B cell (primary cell): ENCODE measurements around the gene RNF220. TPM values are rescaled to one million over a fixed set of nuclear protein-coding genes. Genes with fewer than 3 reads are reported as not detected.

Source experiments
- ATAC-seq: fragments of 200-7000 bp; cut with Tn5 transposase; one replicate; pipeline ENCODE4 v1.10.0; 2021; ENCODE audit warnings: low read depth, mild to moderate bottlenecking, moderate number of reproducible peaks, moderate library complexity
- CTCF ChIA-PET: fragments of 350-600 bp; sonication (Branson Sonifier 250); formaldehyde crosslinking; loops from one replicate; lab custom pipeline; 2021; ENCODE audit warnings: antibody characterized with exemption, inconsistent platforms; lab: Charles Lee
- POLR2A ChIA-PET: fragments of 350-600 bp; sonication (Branson Sonifier 250); formaldehyde crosslinking; loops from one replicate; lab custom pipeline; 2021; ENCODE audit warnings: antibody characterized with exemption; lab: Charles Lee
- DNase-seq: peaks from one replicate; pipeline ENCODE4 v3.0.0; 2013
- H2AFZ ChIP-seq: 2 replicates; pipeline ENCODE4 v1.6.1; 2012; ENCODE audit warnings: mild to moderate bottlenecking, low read depth, low read length; ENCODE audit not compliant: insufficient read depth, poor library complexity, severe bottlenecking
- H3K27ac ChIP-seq, 2 donors: 1 replicate in 1 of 2; 2 replicates in 1 of 2; pipeline ENCODE4 v1.5.1; 2012 to 2013; ENCODE audit warnings: low read length in 2 of 2, mild to moderate bottlenecking in 2 of 2, moderate library complexity in 1 of 2
- H3K27me3 ChIP-seq, 4 experiments: fragments of 200-600 bp in 1 of 4; sonication (generic) in 1 of 4; replicated peaks in 1 of 4; 1 replicate in 2 of 4; 2 replicates in 2 of 4; pipeline versions ENCODE4 v1.6.1 to v1.7.0; 2013 to 2016; ENCODE audit warnings: low read length in 3 of 4, mild to moderate bottlenecking in 2 of 4, mixed read lengths in 1 of 4, moderate library complexity in 1 of 4; ENCODE audit not compliant: insufficient read depth in 4 of 4, control insufficient read depth in 3 of 4; ENCODE audit errors: control extremely low read depth in 1 of 4
- H3K36me3 ChIP-seq, 2 experiments: replicated peaks in 1 of 2; 1 replicate in 1 of 2; 2 replicates in 1 of 2; pipeline versions ENCODE4 v1.6.1 to v1.7.1; 2013; ENCODE audit warnings: low read length in 1 of 2; ENCODE audit not compliant: insufficient read depth in 2 of 2, control insufficient read depth in 1 of 2; ENCODE audit errors: control extremely low read depth in 1 of 2, extremely low read depth in 1 of 2
- H3K4me1 ChIP-seq, 2 donors: fragments of 200-600 bp in 1 of 2; sonication (generic) in 1 of 2; 1 replicate in 1 of 2; 2 replicates in 1 of 2; pipeline versions ENCODE4 v1.5.1 to v1.6.1; 2013 to 2017; ENCODE audit warnings: low read length in 2 of 2; ENCODE audit not compliant: control insufficient read depth in 2 of 2, insufficient read depth in 2 of 2
- H3K4me2 ChIP-seq: replicated peaks from 2 replicates; pipeline ENCODE3; 2012; ENCODE audit warnings: mild to moderate bottlenecking, low read depth, low read length; ENCODE audit not compliant: poor library complexity, severe bottlenecking
- H3K4me3 ChIP-seq, 5 experiments: fragments of 200-600 bp in 1 of 5; sonication (generic) in 1 of 5; 1 replicate in 3 of 5; 2 replicates in 2 of 5; pipeline versions ENCODE4 v1.5.1 to v1.7.0; 2011 to 2016; ENCODE audit warnings: low read length in 4 of 5, mild to moderate bottlenecking in 4 of 5, low read depth in 2 of 5, control low read depth in 1 of 5, moderate library complexity in 1 of 5; ENCODE audit not compliant: insufficient read depth in 1 of 5; ENCODE audit errors: control extremely low read depth in 1 of 5, extremely low read depth in 1 of 5
- H3K79me2 ChIP-seq: fragments of 200-600 bp; sonication (generic); one replicate; pipeline ENCODE4 v1.6.0; 2016; ENCODE audit warnings: low read length; ENCODE audit not compliant: control insufficient read depth, insufficient read depth
- H3K9ac ChIP-seq: fragments of 200-600 bp; sonication (generic); 2 replicates; pipeline ENCODE4 v1.6.1; 2017; ENCODE audit warnings: mild to moderate bottlenecking, low read length, moderate library complexity
- H3K9me3 ChIP-seq, 3 donors: one replicate each; pipeline versions ENCODE4 v1.6.1 to v1.7.1; 2013; ENCODE audit warnings: low read length in 2 of 3; ENCODE audit not compliant: control insufficient read depth in 2 of 3, insufficient read depth in 1 of 3; ENCODE audit errors: control extremely low read depth in 1 of 3
- H4K20me1 ChIP-seq: 2 replicates; pipeline ENCODE4 v1.6.0; 2012; ENCODE audit warnings: mild to moderate bottlenecking, low read length; ENCODE audit not compliant: insufficient read depth, control insufficient read depth, poor library complexity, severe bottlenecking
- H3K27ac Mint-ChIP-seq: one replicate; pipeline ENCODE4 v1.8.0; 2021; ENCODE audit warnings: mixed read lengths
- H3K27me3 Mint-ChIP-seq: one replicate; pipeline ENCODE4 v1.8.0; 2021; ENCODE audit warnings: mixed read lengths
- H3K4me1 Mint-ChIP-seq: one replicate; pipeline ENCODE4 v1.8.0; 2021; ENCODE audit warnings: mixed read lengths
- H3K4me3 Mint-ChIP-seq: one replicate; pipeline ENCODE4 v1.8.0; 2021; ENCODE audit warnings: mixed read lengths
- H3K9me3 Mint-ChIP-seq: one replicate; pipeline ENCODE4 v1.8.0; 2022; ENCODE audit warnings: mixed read lengths; ENCODE audit not compliant: insufficient read depth
- CTCF ChIP-seq: fragments of 200-600 bp; IDR thresholded peaks from one replicate; pipeline ENCODE4 v1.8.0; 2022; ENCODE audit warnings: antibody characterized with exemption, mild to moderate bottlenecking
- EZH2 ChIP-seq: IDR thresholded peaks from 2 replicates; pipeline ENCODE4 v1.6.1; 2012; ENCODE audit warnings: borderline replicate concordance, low read depth, mild to moderate bottlenecking, moderate library complexity, low read length; ENCODE audit not compliant: insufficient read depth, poor library complexity, severe bottlenecking
- WGBS: methylation state at CpG from one replicate; pipeline ENCODE4 v1.1.5; 2013; ENCODE audit warnings: missing lambda C conversion rate; ENCODE audit not compliant: insufficient coverage; 5-methylcytosine and 5-hydroxymethylcytosine counted together
- intact Hi-C: fragments of 100-400 bp; cut with micrococcal nuclease; formaldehyde crosslinking; loops from one replicate; pipeline ENCODE4 v1.10.0; 2022
- polyA plus RNA-seq: library from polyadenylated mRNA; depleted of rRNA; stranded (reverse); fragments of >200 nt; gene quantifications from 2 replicates; pipeline ENCODE4 v1.2.3, GENCODE V29; 2012
- total RNA-seq, 2 donors: library from RNA; stranded (reverse); fragments of 120-200 nt in 1 of 2; gene quantifications; 1 replicate in 1 of 2; 2 replicates in 1 of 2; pipeline versions ENCODE4 v1.2.3 to v1.2.4, GENCODE V29; 2013 to 2022

RNF220 gene
- total and polyA plus RNA-seq, 2 donors (not counting 1 experiment from before 2014, with no cell fraction given) = 115 to 141 TPM

GRCh38 chr1:44437107-44437716 is 32.2 kb downstream of the RNF220 start:
- 94% methylated on average over 4 of the region's 8 CpGs for WGBS
- TF ChIP-seq EZH2 (no peak), CTCF (no peak)

GRCh38 chr1:44442791-44443190 is 37.7 kb downstream of the RNF220 start:
- no peak overlapping the region for H3K4me2 ChIP-seq
- no peak overlapping the region for H3K4me3 ChIP-seq
- TF ChIP-seq EZH2 (no peak), CTCF (no peak)
- ChIA-PET CTCF (no interaction called here), POLR2A (no interaction called here)
- no peak overlapping the region for H3K27ac ChIP-seq
- no peaks in the 10 kb centered on the region for H3K9me3 ChIP-seq
- H3K27me3 ChIP-seq = peaks cover 0 to 3% (median 0%) of the 10 kb centered on the region in 4 experiments
- intact Hi-C loops = no loop called here
- Mint-ChIP-seq H3K4me3 (no peak overlapping the region), H3K4me1 (no peaks in the 10 kb centered on the region), H3K27me3 (peaks cover 23% of the 10 kb centered on the region), H3K9me3 (no peaks in the 10 kb centered on the region), H3K27ac (no peak overlapping the region)
- DNase-seq (no peak), ATAC-seq (no peak)
- no CpG with 5 or more reads among the region's 1 CpG for WGBS
- H3K4me1 ChIP-seq = no peaks in the 10 kb centered on the region
- H3K79me2 ChIP-seq = no peaks in the 10 kb centered on the region
- no peaks in the 10 kb centered on the region for H3K36me3 ChIP-seq
- no peaks in the 10 kb centered on the region for H4K20me1 ChIP-seq
- H3K9ac ChIP-seq = no peak overlapping the region
- no peak overlapping the region for H2AFZ ChIP-seq

More at GRCh38 chr1:44437107-44437716, 32.2 kb downstream of the RNF220 start:
- Histone ChIP-seq H3K79me2 (no peaks in the 10 kb centered on the region), H3K27ac (no peak overlapping the region), H2AFZ (no peak overlapping the region), H3K27me3 (peaks cover 0 to 6% (median 2%) of the 10 kb centered on the region in 4 experiments), H3K4me2 (no peak overlapping the region), H3K4me3 (no peak overlapping the region), H3K9ac (no peak overlapping the region), H3K4me1 (no peaks in the 10 kb centered on the region), H3K9me3 (peaks cover 0 to 3% (median 0%) of the 10 kb centered on the region in 3 donors), H3K36me3 (no peaks in the 10 kb centered on the region), H4K20me1 (no peaks in the 10 kb centered on the region)
- POLR2A ChIA-PET = no interaction called here
- ATAC-seq = no peak
- intact Hi-C loops = no loop called here
- no peak for DNase-seq
- H3K27ac Mint-ChIP-seq = no peak overlapping the region
- no peaks in the 10 kb centered on the region for H3K9me3 Mint-ChIP-seq
- H3K27me3 Mint-ChIP-seq = peaks cover 18% of the 10 kb centered on the region
- H3K4me1 Mint-ChIP-seq = no peaks in the 10 kb centered on the region
- H3K4me3 Mint-ChIP-seq = no peak overlapping the region
- CTCF ChIA-PET = interaction anchor here (1.2 kb wide), 1 partner anchor 59 kb away, joined by 3 read pairs; no protein-coding TSS in a partner anchor
